ENCODE measurements around the gene STXBP5L. TPM values are rescaled to one million over a fixed set of nuclear protein-coding genes. Genes with fewer than 3 reads are reported as not detected.
"Not testable (repeated sequence)": the region's sequence is repeated elsewhere in the genome, so short reads cannot be mapped to it uniquely, and the experiment has no call there.

STXBP5L gene
- total RNA-seq, 1 donor from 2014 or later = 2.3 TPM

DNA sequence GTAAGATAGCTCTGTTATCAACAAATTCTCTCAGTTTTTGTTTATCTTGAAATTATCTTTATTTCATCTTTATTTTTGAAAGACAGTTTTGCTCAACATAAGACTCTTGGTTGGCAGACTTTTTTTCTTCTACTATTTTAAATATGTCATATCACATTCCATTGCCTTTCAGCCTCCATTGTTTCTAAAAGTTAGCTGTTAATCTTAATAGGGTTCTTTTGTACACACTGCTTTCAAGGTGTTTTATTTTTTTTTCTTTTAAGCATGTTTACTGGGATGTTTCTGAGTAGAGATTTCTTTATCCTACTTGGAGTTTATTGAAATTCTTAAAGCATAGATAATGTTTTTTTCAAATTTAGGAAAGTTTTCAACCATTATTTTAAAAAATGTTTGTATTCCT lies 294.6 kb downstream of the STXBP5L start:
- Histone ChIP-seq H3K36me3 (no peaks in the 10 kb centered on the region), H3K9ac (no peak overlapping the region), H3K27ac (no peak overlapping the region), H3F3A (ENCODE audit: low read depth) (no peaks in the 10 kb centered on the region), H2AFZ (replicated peaks) (no peak overlapping the region), H3K4me2 (no peak overlapping the region), H3K79me2 (ENCODE audit: low read depth) (no peaks in the 10 kb centered on the region), H3K4me1 (no peaks in the 10 kb centered on the region), H3K4me3 (no peak overlapping the region), H4K20me1 (ENCODE audit: low read depth) (no peaks in the 10 kb centered on the region), H3K27me3 (no peaks in the 10 kb centered on the region), H3K9me3 (ENCODE audit: low read depth) (peaks cover 9% of the 10 kb centered on the region)
- TF ChIP-seq EZH2phosphoT487 (IDR thresholded peaks at IDR 0.05) = no peak
- TF ChIP-seq CTCF (IDR thresholded peaks at IDR 0.05) = no peak
- no peak for TF ChIP-seq EZH2 (IDR thresholded peaks at IDR 0.05)
- DNase-seq (ENCODE audit: low spot score) = no peak
- Mint-ChIP-seq H3K4me3 (no peak overlapping the region), H3K4me1 (no peaks in the 10 kb centered on the region), H3K27me3 (ENCODE audit: insufficient read depth, low read depth) (no peaks in the 10 kb centered on the region), H3K27ac (no peak overlapping the region), H3K36me3 (no peaks in the 10 kb centered on the region), H3K9me3 (peaks cover 6% of the 10 kb centered on the region)

GRCh38 chr3:121223116-121223515 lies 315.1 kb downstream of the STXBP5L start:
- Histone ChIP-seq H3K9me3 (ENCODE audit: low read depth) (no peaks in the 10 kb centered on the region), H4K20me1 (ENCODE audit: low read depth) (no peaks in the 10 kb centered on the region), H3K4me2 (no peak overlapping the region), H3K79me2 (ENCODE audit: low read depth) (no peaks in the 10 kb centered on the region), H3F3A (ENCODE audit: low read depth) (no peaks in the 10 kb centered on the region), H2AFZ (replicated peaks) (no peak overlapping the region), H3K4me3 (no peak overlapping the region), H3K27me3 (no peaks in the 10 kb centered on the region), H3K4me1 (no peaks in the 10 kb centered on the region), H3K9ac (no peak overlapping the region), H3K27ac (no peak overlapping the region), H3K36me3 (no peaks in the 10 kb centered on the region)
- H3K27me3 Mint-ChIP-seq (ENCODE audit: insufficient read depth, low read depth) = peaks cover 2% of the 10 kb centered on the region
- H3K9me3 Mint-ChIP-seq = no peaks in the 10 kb centered on the region
- H3K4me3 Mint-ChIP-seq = no peak overlapping the region
- H3K4me1 Mint-ChIP-seq = no peaks in the 10 kb centered on the region
- no peaks in the 10 kb centered on the region for H3K36me3 Mint-ChIP-seq
- no peak for TF ChIP-seq CTCF (IDR thresholded peaks at IDR 0.05)
- TF ChIP-seq EZH2 (IDR thresholded peaks at IDR 0.05) = no peak
- TF ChIP-seq EZH2phosphoT487 (IDR thresholded peaks at IDR 0.05) = no peak
- DNase-seq (ENCODE audit: low spot score) = no peak
- H3K27ac Mint-ChIP-seq = no peak overlapping the region

DNA sequence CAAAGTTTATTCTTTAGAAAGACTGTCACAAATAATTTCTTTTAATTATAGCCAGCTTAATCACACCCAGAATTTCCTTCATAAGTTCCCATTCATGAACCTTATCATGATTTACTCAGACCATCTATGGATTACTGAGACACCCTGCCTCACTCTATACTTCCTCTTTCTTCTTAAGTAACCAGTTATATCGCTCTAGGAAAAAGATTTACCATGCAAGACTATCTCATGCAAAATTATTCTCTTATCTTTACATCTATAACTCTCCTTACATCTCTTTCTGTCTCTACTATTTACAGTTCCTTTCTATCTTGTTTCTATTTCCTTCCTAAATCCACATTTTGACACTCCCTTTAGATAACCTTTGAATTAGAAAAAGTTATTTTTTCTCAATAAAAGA lies 321.0 kb downstream of the STXBP5L start:
- no peak overlapping the region for H3K27ac Mint-ChIP-seq
- no peak overlapping the region for H3K4me3 Mint-ChIP-seq
- no peaks in the 10 kb centered on the region for H4K20me1 ChIP-seq (ENCODE audit: low read depth)
- H3K9ac ChIP-seq = no peak overlapping the region
- no peaks in the 10 kb centered on the region for H3K27me3 ChIP-seq
- H3K27ac ChIP-seq = no peak overlapping the region
- H3K4me2 ChIP-seq = no peak overlapping the region
- H3K9me3 Mint-ChIP-seq = no peaks in the 10 kb centered on the region
- no peaks in the 10 kb centered on the region for H3K27me3 Mint-ChIP-seq (ENCODE audit: insufficient read depth, low read depth)
- H3K36me3 ChIP-seq = no peaks in the 10 kb centered on the region
- no peaks in the 10 kb centered on the region for H3K79me2 ChIP-seq (ENCODE audit: low read depth)
- no peak for DNase-seq (ENCODE audit: low spot score)
- peaks cover 7% of the 10 kb centered on the region for H3K4me1 Mint-ChIP-seq
- H3K4me3 ChIP-seq = no peak overlapping the region
- H3K4me1 ChIP-seq = no peaks in the 10 kb centered on the region
- TF ChIP-seq EZH2 (IDR thresholded peaks at IDR 0.05) (no peak), CTCF (IDR thresholded peaks at IDR 0.05) (no peak), EZH2phosphoT487 (IDR thresholded peaks at IDR 0.05) (no peak)
- no peaks in the 10 kb centered on the region for H3K36me3 Mint-ChIP-seq
- no peak overlapping the region for H2AFZ ChIP-seq (replicated peaks)
- H3F3A ChIP-seq (ENCODE audit: low read depth) = no peaks in the 10 kb centered on the region
- no peaks in the 10 kb centered on the region for H3K9me3 ChIP-seq (ENCODE audit: low read depth)

GRCh38 chr3:121230194-121230593 lies 322.2 kb downstream of the STXBP5L start:
- H3K4me3 Mint-ChIP-seq; H3K4me3 ChIP-seq; H3K27me3 ChIP-seq; H3K9ac ChIP-seq; H3K36me3 ChIP-seq; H3K27me3 Mint-ChIP-seq (ENCODE audit: insufficient read depth, low read depth); H3K4me1 ChIP-seq; H3K9me3 Mint-ChIP-seq; H3K36me3 Mint-ChIP-seq; H3K79me2 ChIP-seq (ENCODE audit: low read depth); H2AFZ ChIP-seq (replicated peaks); H3F3A ChIP-seq (ENCODE audit: low read depth); H4K20me1 ChIP-seq (ENCODE audit: low read depth); H3K4me1 Mint-ChIP-seq; H3K4me2 ChIP-seq; H3K27ac Mint-ChIP-seq; DNase-seq (ENCODE audit: low spot score); H3K27ac ChIP-seq; H3K9me3 ChIP-seq (ENCODE audit: low read depth): not testable (repeated sequence)

Data from neural progenitor cell (in vitro differentiated cells).